OCI-LY1 (cell line): ENCODE measurements around the gene AGAP1.

Source experiments
- EZH2 ChIP-seq: fragments of 200-600 bp; sonication (generic), shearing (Covaris generic); IDR thresholded peaks from 2 replicates; pipeline ENCODE4 v1.8.0; 2017; ENCODE audit warnings: borderline replicate concordance, mixed run types, mild to moderate bottlenecking, antibody characterized with exemption, low read length, moderate library complexity, mixed read lengths
- TF ChIP-seq, protein P1 (sequence below): fragments of 200-600 bp; sonication (generic), shearing (Covaris generic); IDR thresholded peaks from 2 replicates; pipeline ENCODE4 v1.5.1; 2017; ENCODE audit warnings: mild to moderate bottlenecking, antibody characterized with exemption, low read length, moderate library complexity, mixed read lengths

DNA sequence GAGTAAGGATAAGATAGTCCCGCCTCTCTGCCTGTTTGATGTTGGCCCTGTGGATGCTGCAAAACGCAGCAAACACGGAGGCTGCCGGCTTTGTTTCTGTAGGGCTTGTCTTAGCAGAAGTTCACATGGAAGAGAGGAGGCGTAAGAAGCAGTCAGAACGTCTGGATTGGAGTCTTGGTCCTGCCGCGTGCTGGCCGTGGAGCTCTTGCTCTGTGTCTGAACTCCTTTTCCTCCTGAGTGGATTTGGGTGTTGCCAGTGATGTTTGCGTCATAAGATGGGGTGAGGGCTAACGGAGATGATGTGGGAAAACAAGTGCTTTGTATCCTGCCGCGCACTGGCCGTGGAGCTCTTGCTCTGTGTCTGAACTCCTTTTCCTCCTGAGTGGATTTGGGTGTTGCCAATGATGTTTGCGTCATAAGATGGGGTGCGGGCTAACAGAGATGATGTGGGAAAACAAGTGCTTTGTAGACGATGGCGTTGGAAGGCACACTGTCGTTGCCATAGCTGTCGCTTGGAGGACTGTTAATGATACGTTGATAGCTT is 240.9 kb downstream of the AGAP1 start:
- TF ChIP-seq, protein P1, sequence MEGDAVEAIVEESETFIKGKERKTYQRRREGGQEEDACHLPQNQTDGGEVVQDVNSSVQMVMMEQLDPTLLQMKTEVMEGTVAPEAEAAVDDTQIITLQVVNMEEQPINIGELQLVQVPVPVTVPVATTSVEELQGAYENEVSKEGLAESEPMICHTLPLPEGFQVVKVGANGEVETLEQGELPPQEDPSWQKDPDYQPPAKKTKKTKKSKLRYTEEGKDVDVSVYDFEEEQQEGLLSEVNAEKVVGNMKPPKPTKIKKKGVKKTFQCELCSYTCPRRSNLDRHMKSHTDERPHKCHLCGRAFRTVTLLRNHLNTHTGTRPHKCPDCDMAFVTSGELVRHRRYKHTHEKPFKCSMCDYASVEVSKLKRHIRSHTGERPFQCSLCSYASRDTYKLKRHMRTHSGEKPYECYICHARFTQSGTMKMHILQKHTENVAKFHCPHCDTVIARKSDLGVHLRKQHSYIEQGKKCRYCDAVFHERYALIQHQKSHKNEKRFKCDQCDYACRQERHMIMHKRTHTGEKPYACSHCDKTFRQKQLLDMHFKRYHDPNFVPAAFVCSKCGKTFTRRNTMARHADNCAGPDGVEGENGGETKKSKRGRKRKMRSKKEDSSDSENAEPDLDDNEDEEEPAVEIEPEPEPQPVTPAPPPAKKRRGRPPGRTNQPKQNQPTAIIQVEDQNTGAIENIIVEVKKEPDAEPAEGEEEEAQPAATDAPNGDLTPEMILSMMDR, result no peak
- TF ChIP-seq EZH2, result no peak
